ENCODE results near the gene IL18BP.

Gene IL18BP

DNA sequence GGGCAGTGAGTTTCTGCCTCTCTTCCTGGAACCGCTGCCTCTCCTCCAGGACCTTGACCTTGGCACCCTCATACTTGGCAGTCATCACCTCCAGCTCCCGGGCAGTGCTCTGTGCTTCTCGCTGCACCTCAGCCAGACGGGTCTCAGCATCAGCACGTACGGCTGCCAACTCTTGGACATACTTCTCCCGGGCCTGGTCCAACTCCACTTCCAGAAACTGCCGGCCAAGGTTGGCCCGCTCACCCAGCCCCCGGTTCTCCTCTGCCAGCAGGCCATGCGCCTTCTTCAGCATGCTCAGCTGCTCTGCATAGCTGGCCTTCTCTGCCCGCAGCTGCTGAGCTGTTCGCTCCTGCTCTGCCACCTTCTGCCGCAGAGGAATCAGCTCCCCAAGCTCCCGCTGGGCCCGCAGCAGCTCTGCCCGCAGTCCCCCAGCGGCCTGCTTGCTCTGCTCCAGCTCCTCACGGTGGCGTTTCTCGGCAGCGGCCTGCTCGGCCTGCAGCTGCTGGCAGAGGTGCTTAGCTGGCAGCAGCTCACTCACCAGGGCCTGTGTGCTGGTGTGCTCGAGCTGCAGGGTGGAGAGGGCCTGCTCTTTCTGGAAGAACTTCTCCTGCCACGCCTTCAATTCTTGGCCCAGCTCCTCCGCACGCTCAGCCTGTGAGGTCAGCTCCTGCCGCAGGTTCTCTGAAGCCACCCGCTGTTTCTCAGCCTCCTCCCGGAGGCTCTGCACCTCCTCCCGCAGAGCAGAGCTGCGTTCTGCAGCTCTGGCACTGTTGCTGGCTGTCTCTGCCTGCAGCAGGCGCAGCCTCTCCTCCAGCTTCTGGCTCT is 14.4 kb downstream of the IL18BP start:
- DNase-seq (ENCODE audit: low spot score): no peak

DNA sequence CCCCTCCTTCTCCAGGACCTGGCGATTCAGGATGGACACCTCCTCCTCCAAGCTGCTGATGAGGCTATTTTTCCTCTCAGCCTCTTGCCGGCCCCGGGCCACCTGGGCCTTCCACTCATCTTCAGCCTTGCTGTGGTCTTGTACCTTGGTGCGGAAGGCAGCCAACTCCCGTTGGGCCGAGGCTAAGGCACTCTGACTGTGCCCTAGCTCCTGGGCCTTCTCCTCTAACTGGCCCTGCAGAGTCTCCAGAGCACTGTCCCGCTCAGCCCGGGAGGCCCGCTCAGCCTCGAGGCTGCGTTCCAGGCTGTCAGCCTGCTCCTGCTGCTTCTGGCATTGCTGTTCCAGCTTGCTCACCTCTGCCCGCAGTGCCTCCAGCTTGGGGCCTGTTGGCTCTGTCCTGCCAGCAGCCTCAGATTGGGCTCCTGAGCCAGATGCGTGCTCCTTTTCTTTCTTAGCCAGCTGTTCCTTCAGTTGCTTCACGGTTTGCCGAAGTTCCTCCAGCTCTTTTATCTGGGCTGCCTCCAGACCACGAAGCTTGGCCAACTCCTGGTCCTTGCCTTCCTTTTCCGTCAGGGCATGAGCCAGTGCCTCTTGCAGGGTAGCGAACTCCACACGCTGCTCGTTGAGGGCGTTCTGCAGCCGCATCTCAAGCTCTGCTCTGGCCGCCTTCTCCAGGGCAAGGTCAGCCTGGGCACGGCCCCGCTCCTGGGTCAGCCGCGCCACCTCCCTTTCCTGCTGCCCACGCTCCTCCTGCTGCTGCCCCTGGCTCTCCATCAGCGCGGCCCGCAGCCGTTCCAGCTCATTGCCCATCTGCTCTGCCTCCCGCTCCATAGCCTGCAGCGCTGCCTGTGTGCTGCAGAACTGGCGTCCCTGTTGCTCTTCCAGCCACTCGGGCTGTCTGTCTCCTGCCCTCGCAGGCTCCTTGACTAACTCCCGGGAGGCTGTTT is 15.3 kb downstream of the IL18BP start:
- no peak for DNase-seq (ENCODE audit: low spot score)

DNA sequence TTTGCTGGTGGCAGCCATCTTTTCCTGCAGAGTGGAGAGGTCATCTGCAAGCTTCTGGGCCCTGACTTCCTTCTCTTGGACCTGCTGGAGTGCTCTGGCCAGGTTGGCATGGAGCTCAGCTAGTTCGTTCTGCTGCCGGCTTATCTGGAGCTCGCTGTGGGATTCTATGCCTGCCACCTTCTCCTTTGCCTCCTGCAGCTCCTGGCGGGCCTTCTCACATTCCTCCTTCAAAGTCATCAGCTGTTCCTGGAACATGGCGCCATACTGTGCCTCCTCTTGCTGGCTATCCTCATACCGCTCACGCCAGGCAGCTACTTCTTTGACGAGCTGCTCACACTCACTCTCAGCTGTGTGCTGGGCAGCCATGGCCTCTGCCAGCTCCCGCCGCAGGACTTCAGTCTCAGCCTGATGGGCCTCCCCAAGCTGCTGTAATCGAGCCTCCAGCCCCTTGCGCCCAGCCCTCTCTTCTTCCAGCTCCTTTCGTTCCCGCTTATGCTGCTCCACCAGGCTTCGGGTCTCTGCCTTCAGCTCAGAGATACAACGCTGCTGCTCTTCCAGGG is 16.1 kb downstream of the IL18BP start:
- no peak for DNase-seq (ENCODE audit: low spot score)

DNA sequence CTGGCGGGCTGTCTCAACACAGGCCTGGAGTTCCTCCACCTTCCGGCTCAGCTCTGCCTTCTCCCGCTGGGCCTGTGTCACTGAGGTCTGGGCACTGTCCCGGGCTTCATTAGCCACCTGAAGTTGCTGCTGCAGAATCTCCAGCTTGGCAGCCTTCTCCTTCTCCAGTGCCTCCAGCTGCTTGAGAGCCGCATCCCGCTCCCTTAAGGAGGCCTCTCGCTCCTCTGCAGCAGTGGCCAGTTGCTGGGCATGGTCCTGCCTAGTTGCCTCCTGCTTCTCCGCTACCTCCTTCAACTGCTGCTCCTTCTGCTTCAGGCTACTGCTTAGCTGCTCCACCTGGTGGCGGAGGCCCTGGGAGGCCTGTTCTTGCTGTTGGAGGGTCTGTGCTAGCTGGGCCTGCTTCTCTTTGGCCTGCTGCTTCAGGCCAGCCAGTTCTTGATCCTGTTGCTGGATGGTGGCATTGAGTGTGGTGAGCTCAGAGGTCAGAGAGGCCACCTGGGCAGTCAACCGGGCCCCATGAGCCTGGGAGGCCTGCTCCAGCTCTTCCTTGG is 16.9 kb downstream of the IL18BP start:
- no peak for DNase-seq (ENCODE audit: low spot score)

DNA sequence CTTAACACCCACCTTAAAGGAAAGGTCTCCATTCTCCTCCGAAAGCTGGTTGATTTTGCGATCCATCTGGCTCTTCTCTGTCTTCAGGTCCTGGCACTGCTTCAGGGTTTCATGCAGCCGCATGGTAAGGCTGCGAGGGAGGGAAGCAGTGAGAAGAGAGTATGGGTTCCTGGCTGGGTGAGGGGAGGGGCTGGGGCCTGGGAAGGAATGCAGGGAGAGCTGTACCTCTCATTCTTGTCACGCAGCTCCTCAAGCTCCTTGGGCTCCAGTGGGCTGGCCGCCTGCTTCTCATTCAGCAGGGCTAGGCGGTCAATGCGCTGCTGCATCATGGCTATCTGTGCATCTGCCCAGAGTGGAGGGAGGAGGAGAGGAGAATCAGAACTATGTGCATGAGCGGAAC is 19.5 kb downstream of the IL18BP start:
- DNase-seq (ENCODE audit: low spot score): no peak

DNA sequence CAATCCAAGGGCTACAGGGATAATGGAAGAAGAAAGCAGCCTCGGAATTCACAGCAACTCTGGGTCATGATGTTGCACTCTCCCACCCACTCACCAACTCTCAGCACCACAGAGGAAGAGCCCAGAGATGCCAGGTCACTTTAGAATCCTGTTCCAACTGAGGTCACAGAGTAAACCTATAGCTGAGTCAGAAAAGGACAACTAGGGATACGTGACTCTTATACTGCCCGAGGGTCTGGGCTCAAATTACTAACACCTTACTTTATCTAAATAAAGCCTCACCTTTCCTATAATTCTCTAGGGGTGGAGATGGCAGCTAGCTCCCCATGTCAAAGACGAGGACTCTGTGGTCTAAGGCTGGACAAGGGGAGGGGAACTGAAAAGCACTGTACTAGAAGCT is 24.6 kb downstream of the IL18BP start:
- no peak for DNase-seq (ENCODE audit: low spot score)

DNA sequence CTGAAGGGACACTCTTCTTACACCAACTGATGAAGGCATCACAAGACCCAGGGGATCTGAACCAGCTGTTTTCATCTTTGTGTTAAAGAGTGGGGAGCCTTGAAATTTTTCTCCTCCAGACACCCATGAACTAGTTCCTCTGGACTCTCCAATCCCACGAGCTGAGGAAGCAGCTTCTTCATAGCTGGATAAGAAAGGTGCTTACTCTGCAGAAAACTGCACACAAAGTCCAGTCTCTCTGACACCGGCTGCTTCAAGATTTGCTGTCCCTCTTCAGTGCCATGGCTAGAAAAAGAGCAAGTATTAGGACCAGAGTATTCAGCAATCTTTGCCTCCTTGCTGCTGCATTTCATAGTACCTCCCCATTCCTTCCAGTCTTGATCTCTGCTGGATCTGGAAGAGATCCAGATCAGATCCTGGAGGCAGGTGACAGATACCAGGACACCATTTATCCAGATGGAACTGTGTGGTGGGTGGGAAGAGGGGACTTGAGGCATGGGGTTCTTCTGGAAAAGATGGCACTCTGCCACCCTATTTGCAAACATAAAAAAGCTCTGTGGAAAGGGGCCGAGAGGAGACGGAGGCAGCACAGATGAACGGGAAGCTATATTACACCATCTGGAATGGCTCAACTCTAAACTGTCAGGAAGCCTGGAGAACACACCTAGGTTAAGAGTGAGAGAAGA is 25.5 kb downstream of the IL18BP start:
- DNase-seq (ENCODE audit: low spot score): no peak

DNA sequence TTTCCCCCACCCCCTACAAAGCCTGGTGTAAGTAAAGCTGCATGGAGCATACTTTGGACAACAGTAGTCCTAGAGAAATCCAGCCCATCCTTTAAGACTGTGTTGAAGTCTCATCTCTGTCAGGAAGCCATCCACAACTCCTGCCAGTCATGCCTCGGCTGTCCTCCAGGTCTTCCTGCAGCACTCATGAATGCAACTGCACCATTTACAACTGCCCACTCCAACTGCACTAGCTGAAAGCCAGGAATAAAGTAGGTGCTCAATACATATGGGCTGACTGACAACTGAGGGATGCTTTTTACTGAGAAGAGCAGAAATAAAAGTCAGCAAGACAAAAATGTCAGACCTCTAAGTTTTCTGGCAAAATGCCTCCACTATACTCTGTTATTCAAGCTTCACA is 27.4 kb downstream of the IL18BP start:
- no peak for DNase-seq (ENCODE audit: low spot score)

DNA sequence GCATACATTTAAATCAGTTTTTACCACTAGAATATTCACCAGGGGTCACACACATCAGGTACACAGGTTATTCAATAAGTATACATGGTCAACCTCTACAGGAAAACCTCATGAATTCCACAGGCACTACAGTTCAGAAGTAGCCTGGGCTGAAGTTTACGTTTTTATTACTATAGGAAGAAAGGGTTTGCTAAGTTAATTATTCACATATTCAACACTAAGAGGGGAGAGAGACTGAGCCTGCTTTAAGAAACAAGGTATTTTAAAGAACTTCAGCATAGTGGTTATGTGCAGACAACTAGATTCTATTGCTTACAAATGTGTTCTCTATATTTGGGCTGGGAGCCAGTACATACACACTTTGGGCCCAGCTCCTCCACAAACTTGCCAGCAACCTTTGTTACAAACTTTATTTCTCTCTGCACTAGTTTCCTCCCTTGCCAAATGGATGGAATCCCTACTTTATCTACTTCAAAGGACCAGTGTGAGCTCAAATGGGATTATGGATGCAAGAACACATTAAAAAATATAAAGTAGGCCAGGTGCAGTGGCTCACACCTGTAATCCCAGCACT is 31.9 kb downstream of the IL18BP start:
- DNase-seq (ENCODE audit: low spot score): no peak

DNA sequence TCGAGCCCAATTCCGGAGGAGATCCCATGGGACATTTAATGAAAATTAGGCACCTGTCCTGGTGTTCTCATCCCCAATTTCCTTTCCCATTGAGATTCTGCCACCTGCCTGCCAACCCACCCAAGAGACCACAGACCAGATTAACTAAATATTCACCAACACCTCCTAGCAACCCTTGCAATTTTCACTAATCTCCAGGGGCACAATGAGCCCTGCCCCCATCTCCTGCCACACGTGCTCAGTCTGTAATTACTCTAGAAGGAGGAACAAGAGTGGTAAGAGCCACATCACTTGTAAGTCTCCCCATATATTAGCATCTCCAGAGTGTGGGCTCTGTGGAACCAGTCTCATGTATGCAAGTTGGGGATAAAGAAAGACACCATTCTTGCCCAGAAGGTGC is 38.0 kb downstream of the IL18BP start:
- no peak for DNase-seq (ENCODE audit: low spot score)

DNA sequence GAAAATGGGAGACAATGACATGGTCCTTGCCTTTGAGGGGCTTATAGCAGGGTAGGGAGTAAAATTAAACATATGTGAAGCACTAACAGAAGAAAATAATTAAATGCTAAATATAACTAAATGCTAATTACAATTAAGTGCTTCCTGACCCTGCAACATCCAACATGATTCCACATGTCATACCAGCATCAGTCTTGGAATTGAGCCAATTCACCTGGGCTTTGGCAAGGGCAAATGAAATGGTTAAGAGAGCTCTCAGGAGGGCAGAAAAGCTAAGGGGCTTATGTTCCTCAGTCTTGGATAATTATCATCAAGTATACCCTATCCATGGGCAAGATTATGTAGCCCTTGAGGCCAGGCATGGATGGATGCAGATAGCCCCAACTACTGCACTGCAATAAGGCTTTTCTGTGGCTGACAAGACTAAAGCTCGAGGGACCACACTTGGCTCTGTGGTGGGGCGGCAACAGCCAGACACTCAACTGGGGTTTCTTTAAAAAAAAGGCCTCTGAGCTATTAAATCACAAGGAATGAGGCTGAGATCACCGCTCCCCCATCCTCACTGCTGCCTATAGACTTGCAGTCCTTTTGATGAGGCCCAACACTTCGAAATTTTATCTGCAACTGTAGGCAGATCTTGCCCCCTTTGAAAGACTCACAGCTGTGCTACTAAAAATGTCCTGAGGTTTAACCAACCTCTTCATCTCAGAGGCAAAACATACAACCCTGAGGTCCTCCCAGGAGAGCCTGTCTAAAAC is 39.0 kb downstream of the IL18BP start:
- no peak for DNase-seq (ENCODE audit: low spot score)

DNA sequence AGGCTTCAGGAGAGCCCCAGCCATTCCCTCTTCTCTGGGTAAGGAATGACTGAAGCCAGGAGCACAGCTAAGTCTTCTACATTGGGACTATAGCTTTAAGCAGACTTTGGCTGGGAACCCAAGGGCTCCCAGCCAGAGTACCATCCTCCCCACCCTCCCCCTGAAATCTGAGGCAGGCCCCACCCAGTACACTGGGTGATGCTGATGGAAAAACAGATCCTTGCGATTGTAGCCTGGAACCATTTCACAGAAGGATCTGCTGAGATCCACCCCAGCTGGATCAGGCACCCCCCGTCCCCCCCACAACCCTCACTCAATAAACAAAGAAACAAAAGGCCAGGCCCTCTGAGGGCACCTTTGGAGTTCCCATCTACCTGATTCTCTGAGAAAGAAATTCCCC is 39.8 kb downstream of the IL18BP start:
- peak; percentile 71 for DNase-seq (ENCODE audit: low spot score)

DNA sequence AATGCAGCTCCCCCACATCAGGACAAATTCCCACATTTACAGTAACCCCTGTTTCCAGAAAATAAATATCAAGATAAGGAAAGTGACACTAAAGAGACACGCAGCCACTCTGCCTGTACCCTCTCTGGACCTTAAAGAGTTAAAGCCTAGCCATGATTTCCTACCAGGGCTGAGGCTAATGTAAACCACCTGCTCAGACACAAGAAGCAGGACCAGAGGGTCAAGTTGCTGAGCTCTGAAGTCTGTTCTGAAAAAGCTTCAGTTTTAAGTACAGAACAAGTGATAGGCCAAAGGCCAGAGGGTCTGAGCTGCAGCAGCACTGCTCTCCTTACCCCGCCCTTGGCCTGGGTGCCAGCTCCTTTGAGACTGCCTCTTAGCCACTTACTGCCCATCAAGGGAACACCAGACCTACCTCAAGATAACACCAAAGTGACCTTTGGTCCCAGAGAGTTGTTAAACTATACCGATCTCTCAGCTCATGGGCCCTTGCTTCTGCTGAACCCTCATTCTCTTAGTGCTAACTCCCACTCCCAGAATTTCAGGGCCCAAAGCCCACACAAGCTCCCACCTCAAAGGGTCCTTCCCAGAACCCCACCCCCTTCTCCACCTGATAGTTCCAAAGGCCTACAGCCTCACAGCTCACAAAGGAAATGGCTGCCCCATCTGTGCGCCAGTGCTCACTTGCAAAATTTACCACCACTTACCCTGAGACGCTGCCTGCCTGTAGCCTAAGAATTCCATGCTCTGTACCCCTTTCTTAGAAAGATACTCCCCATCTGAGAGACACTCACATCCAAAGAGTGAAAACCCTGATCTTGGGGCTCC is 40.5 kb downstream of the IL18BP start:
- DNase-seq (ENCODE audit: low spot score): no peak

DNA sequence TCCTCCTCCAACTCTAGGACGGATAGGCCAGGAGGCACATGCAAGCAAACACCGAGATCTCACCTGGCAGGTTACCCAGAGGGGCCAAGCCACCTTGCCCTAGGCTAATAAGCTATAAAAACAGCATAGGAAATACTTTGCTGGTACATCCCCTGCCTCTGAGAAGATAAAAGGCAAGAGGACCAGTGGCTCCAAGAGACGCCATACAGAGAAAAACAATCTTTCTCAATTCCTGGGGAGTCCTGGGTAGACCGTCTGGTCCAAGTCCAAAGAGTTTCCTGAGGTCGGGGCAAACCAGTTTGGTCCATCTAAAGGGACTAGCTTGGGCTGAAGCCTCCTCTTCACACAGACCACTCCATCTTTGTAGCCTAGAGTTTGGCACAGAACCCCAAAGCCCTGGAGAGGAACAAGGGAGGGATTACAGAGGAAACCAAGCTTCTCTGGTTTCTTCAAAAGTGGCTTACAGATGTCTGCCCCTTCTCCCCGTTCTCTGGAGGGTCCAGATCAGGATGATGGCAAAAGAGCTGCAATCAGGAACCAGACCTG is 41.2 kb downstream of the IL18BP start:
- DNase-seq (ENCODE audit: low spot score): no peak

DNA sequence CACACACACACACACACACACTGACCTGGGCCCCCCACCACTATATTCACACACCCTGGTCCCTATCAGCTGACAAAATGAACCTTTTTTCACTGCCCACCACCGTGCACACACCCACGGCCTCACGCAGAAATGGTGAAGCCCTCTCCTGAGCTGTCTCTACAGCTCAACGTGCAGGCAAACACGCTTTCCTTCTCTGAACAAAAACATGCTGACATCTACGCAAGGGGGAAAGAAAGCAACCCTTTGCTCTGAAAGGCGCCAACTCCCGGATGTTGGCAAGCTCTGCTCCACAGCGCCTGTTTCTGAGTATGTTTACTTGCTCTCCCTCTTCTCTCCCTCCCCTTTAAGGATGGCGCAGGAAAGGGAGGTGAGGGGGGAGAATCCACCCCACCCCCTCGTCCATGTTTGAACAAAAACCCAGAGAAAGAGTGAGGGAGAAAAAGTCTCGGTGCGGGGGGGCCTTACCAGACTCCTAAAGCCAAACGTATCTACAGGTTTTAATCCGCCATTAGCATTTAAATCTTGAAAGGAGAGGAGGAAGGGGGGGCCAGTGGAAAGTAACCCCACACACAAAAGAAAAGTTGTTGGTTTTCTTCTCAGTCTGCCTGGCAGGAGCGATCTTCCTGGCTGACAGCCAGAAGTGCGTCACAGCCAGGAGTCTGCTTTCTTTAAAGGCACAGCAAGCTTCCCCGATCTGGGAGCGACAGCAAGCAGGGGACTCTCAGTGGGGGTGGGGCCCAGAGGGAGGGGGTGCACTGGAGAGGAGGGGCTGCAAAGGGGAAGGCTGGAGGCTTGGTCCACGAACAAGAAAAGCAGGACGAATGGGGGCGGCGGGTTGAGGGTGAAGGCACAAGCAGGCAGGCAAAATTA is 42.0 kb downstream of the IL18BP start:
- peak; percentile 87 for DNase-seq (ENCODE audit: low spot score)

DNA sequence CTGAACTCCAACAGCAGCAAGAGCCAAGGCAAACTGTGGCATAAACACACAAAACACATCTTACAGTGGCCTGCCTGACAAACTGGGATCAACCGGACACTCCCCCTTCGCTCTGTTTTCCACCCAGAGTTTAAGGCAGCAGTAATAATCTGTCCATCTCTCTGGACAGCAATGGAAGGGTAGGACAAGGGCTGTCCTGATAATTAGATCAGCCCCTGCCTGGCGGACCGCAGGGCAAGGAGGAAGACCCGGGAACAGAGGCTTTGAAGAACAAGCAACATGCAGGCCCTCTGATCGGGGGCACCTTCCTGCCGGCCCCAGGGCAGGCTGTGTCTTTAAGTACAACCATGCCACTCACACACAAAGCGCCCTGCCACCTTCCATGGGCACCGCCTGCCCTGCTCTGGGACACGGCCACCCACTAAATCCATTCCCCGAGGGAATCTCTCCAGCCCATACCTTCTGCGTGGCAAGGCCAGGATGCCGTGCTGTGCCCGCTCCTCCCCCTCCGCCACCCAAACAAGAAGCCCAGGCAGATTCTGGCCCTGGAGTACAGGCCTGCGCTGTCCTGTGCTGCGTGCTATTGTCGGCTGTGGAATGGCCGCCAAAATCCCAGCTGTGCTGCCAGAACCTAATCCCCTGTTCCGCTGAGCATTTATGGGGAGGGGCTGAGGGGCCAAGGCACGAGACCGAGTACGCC is 42.8 kb downstream of the IL18BP start:
- peak; percentile 68 for DNase-seq (ENCODE audit: low spot score)

DNA sequence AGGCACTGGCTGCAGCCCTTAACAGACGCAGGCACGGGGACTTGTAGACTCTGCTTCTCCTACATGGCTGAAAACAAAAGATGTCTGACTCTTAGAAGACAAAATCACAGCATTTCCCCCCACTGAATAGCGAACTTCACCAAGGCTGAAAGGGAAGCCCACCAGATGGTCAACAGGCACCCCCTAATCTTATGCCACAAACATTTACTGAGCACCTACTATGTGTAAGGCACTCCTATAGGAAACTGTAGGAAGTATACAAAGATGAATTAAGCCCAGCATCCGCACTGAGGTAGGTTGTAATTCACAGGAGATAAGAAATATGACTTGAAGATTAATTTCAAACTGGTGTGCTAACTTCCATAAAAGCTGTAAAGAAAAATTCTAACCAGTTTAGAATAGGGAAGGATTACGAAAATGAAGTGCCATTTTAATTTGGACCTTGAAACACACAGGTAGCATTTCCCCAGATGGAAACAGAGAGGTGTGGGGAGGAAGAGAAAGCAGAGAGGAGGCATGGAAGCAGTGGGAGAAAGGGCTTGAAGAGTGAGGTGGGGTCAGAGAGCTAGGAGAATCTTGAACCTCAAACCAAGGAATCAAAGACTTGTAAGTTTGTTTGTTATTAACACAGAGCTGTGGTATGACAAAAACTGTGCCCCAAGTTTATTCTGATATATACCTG is 43.5 kb downstream of the IL18BP start:
- DNase-seq (ENCODE audit: low spot score): no peak
